Left lung (tissue), 10 donors: ENCODE data around the gene DEFB124. TPM values are rescaled to one million over a fixed set of nuclear protein-coding genes. Genes with fewer than 3 reads are reported as not detected.

Source experiments
- ATAC-seq: fragments of 200-7000 bp; cut with Tn5 transposase; one replicate; pipeline ENCODE4 v1.9.1; 2020; ENCODE audit warnings: moderate library complexity
- DNase-seq, 4 donors: peaks; one replicate each; pipeline ENCODE4 v3.0.0-alpha.2; 2013 to 2020
- H3K27ac ChIP-seq, 2 donors: fragments of 200-600 bp; sonication (generic) in 1 of 2; one replicate each; pipeline versions ENCODE4 v1.5.0 to v1.8.0; 2020 to 2021
- H3K27me3 ChIP-seq, 2 donors: fragments of 200-600 bp; sonication (generic) in 1 of 2; one replicate each; pipeline versions ENCODE4 v1.5.0 to v1.8.0; 2020 to 2021
- H3K36me3 ChIP-seq, 2 donors: fragments of 200-600 bp; sonication (generic) in 1 of 2; one replicate each; pipeline versions ENCODE4 v1.5.0 to v1.8.0; 2020 to 2021
- H3K4me1 ChIP-seq, 2 donors: fragments of 200-600 bp; one replicate each; pipeline ENCODE4 v1.8.0; 2021
- H3K4me3 ChIP-seq, 2 donors: fragments of 200-600 bp; sonication (generic) in 1 of 2; one replicate each; pipeline versions ENCODE4 v1.5.0 to v1.8.0; 2020 to 2021; ENCODE audit warnings: mild to moderate bottlenecking in 1 of 2
- H3K9me3 ChIP-seq, 2 donors: fragments of 200-600 bp; sonication (generic) in 1 of 2; one replicate each; pipeline versions ENCODE4 v1.5.0 to v1.8.0; 2020 to 2021
- CTCF ChIP-seq, 2 donors: fragments of 200-600 bp; sonication (generic) in 1 of 2; IDR thresholded peaks; one replicate each; pipeline versions ENCODE4 v1.5.0 to v1.8.0; 2021; ENCODE audit warnings: antibody characterized with exemption in 2 of 2
- intact Hi-C, 2 donors: fragments of 100-400 bp; cut with DNase I; formaldehyde crosslinking; loops; one replicate each; pipeline versions ENCODE4 v1.11.2 to v1.14.2; 2022
- polyA plus RNA-seq, 6 donors: library from polyadenylated mRNA; unstranded; fragments of 120-200 nt; gene quantifications; one replicate each; pipeline ENCODE4 v1.2.1, GENCODE V29; 2013; ENCODE audit not compliant: insufficient read length in 6 of 6
- total RNA-seq, 2 donors: library from RNA; stranded (reverse); fragmentation: NEBNext Ultra II Directional; extraction: Animal tissue kit (Norgen Biotek cat#: 25700); gene quantifications; one replicate each; pipeline ENCODE4 v1.2.1, GENCODE V29; 2021
- donor health status: DM: no; HTN: yes; CAD: no.
- donor health status: DM: no; HTN: no; CAD: no.

The DEFB124 gene
- total and polyA plus RNA-seq, 8 donors = 0.31 to 1.5 (median 0.97) TPM; not detected in 2

- H3K27me3 ChIP-seq = no peaks in the 10 kb centered on the region
- peaks cover 23 to 71% of the 10 kb centered on the region in 2 donors for H3K4me1 ChIP-seq
- H3K36me3 ChIP-seq = peaks cover 0 to 29% of the 10 kb centered on the region in 2 donors
- no peak for ATAC-seq
- DNase-seq = no peak
- peak overlapping the region in 1 of 2 donors; percentile 88 for H3K27ac ChIP-seq
- H3K4me3 ChIP-seq = peak overlapping the region in 1 of 2 donors; percentile 87
- H3K9me3 ChIP-seq = no peaks in the 10 kb centered on the region
- no peak for TF ChIP-seq CTCF (IDR thresholded peaks at IDR 0.05)
- intact Hi-C loops = no loop called here
Measured at GRCh38 chr20:31516651-31517050, 41.7 kb upstream of the DEFB124 start.

GRCh38 chr20:31516166-31516565 lies 41.2 kb upstream of the DEFB124 start:
- intact Hi-C loops = no loop called here
- Histone ChIP-seq H3K27ac (peak overlapping the region in 1 of 2 donors; percentile 88), H3K36me3 (peaks cover 0 to 26% of the 10 kb centered on the region in 2 donors), H3K4me1 (peaks cover 23 to 66% of the 10 kb centered on the region in 2 donors), H3K9me3 (no peaks in the 10 kb centered on the region), H3K27me3 (no peaks in the 10 kb centered on the region), H3K4me3 (peak overlapping the region in 1 of 2 donors; percentile 87)
- no peak for TF ChIP-seq CTCF (IDR thresholded peaks at IDR 0.05)
- DNase-seq = no peak
- ATAC-seq = no peak

- TF ChIP-seq CTCF (IDR thresholded peaks at IDR 0.05) = no peak
- intact Hi-C loops = no loop called here
- no peak for ATAC-seq
- peaks cover 0 to 22% of the 10 kb centered on the region in 2 donors for H3K36me3 ChIP-seq
- no peaks in the 10 kb centered on the region for H3K9me3 ChIP-seq
- H3K4me3 ChIP-seq = peak overlapping the region; percentile 87 to 100
- no peak for DNase-seq
- H3K4me1 ChIP-seq = peaks cover 23 to 62% of the 10 kb centered on the region in 2 donors
- H3K27ac ChIP-seq = peak overlapping the region in 1 of 2 donors; percentile 88
- H3K27me3 ChIP-seq = no peaks in the 10 kb centered on the region
Measured at GRCh38 chr20:31515775-31516107, 40.8 kb upstream of the DEFB124 start.

GRCh38 chr20:31515072-31515774 lies 40.3 kb upstream of the DEFB124 start:
- ATAC-seq (no peak), DNase-seq (no peak)
- H3K27me3 ChIP-seq = no peaks in the 10 kb centered on the region
- H3K27ac ChIP-seq = peak overlapping the region; percentile 70 to 88
- H3K9me3 ChIP-seq = no peaks in the 10 kb centered on the region
- TF ChIP-seq CTCF (IDR thresholded peaks at IDR 0.05) = no peak
- H3K4me1 ChIP-seq = peaks cover 23 to 57% of the 10 kb centered on the region in 2 donors
- peaks cover 0 to 20% of the 10 kb centered on the region in 2 donors for H3K36me3 ChIP-seq
- intact Hi-C loops = no loop called here
- peak overlapping the region; percentile 87 to 100 for H3K4me3 ChIP-seq

- peak within 1 kb of the TSS; percentile 70 to 88 for H3K27ac ChIP-seq
- H3K4me3 ChIP-seq = peak within 1 kb of the TSS; percentile 87 to 100
Measured at GRCh38 chr20:31514154-31515071, 39.5 kb upstream of the DEFB124 start, which contains the start of gene HM13. TSS of gene HM13 (plus strand) at chr20:31514442. CDS start at chr20:31514552, 110 bp downstream.

More at GRCh38 chr20:31514154-31515071, 39.5 kb upstream of the DEFB124 start, which contains the start of gene HM13:
- Histone ChIP-seq H3K4me1 (peaks cover 23 to 48% of the 10 kb centered on the region in 2 donors), H3K27me3 (no peaks in the 10 kb centered on the region), H3K36me3 (peaks cover 0 to 12% of the 10 kb centered on the region in 2 donors), H3K9me3 (no peaks in the 10 kb centered on the region)
- peak; percentile 97 for ATAC-seq
- intact Hi-C loops = no loop called here
- DNase-seq = peak; percentile 93 to 99 (median 97)
- peak; percentile 96 to 97 for TF ChIP-seq CTCF (IDR thresholded peaks at IDR 0.05)
